Muscle of leg (tissue), 11 donors: ENCODE measurements around the gene TATDN3. TPM values are rescaled to one million over a fixed set of nuclear protein-coding genes. Genes with fewer than 3 reads are reported as not detected.
"Not testable (repeated sequence)": the region's sequence is repeated elsewhere in the genome, so short reads cannot be mapped to it uniquely, and the experiment has no call there.

Source experiments
- DNase-seq: peaks from one replicate; pipeline ENCODE4 v3.0.0; 2013
- H3K27ac ChIP-seq: one replicate; pipeline ENCODE4 v1.5.1; 2013; ENCODE audit warnings: mild to moderate bottlenecking, low read length, control low read depth
- H3K27me3 ChIP-seq: one replicate; pipeline ENCODE4 v1.6.1; 2013; ENCODE audit warnings: low read length; ENCODE audit not compliant: control insufficient read depth, insufficient read depth
- H3K36me3 ChIP-seq: one replicate; pipeline ENCODE4 v1.6.1; 2013; ENCODE audit warnings: low read length; ENCODE audit not compliant: control insufficient read depth, insufficient read depth
- H3K4me1 ChIP-seq: one replicate; pipeline ENCODE4 v1.6.1; 2013; ENCODE audit warnings: low read length; ENCODE audit not compliant: control insufficient read depth, insufficient read depth
- H3K4me3 ChIP-seq: one replicate; pipeline ENCODE4 v1.5.1; 2013; ENCODE audit warnings: low read length, control low read depth
- H3K9me3 ChIP-seq: replicated peaks from 2 replicates; pipeline ENCODE4 v1.6.1; 2013; ENCODE audit warnings: low read depth, low read length; ENCODE audit not compliant: control insufficient read depth
- WGBS: methylation state at CpG from one replicate; pipeline ENCODE4 v1.1.5; 2013; ENCODE audit warnings: missing lambda C conversion rate; ENCODE audit not compliant: insufficient coverage; 5-methylcytosine and 5-hydroxymethylcytosine counted together
- polyA plus RNA-seq, 8 donors: library from polyadenylated mRNA; unstranded; fragments of 120-200 nt; gene quantifications; one replicate each; pipeline versions ENCODE4 v1.2.1 to v1.2.3, GENCODE V29; 2013; ENCODE audit warnings: inconsistent platforms in 1 of 8, low replicate concordance in 1 of 8; ENCODE audit not compliant: insufficient read length in 8 of 8, insufficient read depth in 1 of 8
- total RNA-seq: library from RNA; stranded (reverse); fragments of 120-200 nt; gene quantifications from one replicate; pipeline ENCODE4 v1.2.4, GENCODE V29; 2013

TATDN3 gene
- total and polyA plus RNA-seq, 9 donors, result 8.6 to 11.9 (median 10.0) TPM

DNA sequence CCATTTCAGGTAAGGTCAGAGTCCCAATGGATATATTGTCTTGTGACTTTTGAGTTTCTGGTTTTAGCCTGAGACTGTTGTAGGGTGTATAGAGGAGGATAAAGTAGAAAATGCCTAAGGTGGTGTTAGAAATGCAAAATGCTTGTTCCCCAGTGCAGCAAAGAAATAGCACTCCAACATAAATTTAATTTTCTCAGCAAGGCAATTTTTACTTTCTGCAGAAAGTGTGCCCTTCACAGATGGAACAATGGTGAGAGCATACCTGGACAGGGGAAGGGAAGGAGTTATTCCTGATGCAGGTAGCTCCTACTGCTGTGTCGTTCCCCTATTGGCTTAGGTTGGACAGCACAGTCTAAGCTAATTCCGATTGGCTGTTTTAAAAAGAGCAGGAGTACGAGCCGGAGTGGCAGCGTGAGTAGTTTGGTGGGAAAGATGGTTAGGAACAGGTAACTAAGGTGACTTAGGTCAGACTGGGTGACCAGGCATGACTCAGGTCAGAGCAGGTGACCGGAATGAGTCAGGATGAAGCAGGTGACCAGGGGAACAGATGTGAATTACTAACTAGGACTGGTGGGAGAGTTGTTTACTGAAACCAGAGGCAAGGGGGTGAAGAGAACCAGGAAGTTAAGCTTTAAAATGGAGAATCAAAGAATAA is 34.2 kb downstream of the TATDN3 start:
- Histone ChIP-seq H3K4me3 (no peak overlapping the region), H3K36me3 (no peaks in the 10 kb centered on the region), H3K9me3 (peaks cover 8% of the 10 kb centered on the region), H3K27ac (no peak overlapping the region), H3K4me1 (no peaks in the 10 kb centered on the region), H3K27me3 (no peaks in the 10 kb centered on the region)
- no peak for DNase-seq
- 96% methylated on average over 6 of the region's 6 CpGs for WGBS

- Histone ChIP-seq H3K27ac (no peak overlapping the region), H3K4me3 (no peak overlapping the region), H3K36me3 (no peaks in the 10 kb centered on the region), H3K9me3 (peaks cover 8% of the 10 kb centered on the region), H3K27me3 (no peaks in the 10 kb centered on the region), H3K4me1 (no peaks in the 10 kb centered on the region)
- no peak for DNase-seq
- WGBS, result 100% methylated on average over 1 of the region's 4 CpGs
These were observed 35.6 kb downstream of the TATDN3 start for GRCh38 chr1:212827171-212827776.

DNA sequence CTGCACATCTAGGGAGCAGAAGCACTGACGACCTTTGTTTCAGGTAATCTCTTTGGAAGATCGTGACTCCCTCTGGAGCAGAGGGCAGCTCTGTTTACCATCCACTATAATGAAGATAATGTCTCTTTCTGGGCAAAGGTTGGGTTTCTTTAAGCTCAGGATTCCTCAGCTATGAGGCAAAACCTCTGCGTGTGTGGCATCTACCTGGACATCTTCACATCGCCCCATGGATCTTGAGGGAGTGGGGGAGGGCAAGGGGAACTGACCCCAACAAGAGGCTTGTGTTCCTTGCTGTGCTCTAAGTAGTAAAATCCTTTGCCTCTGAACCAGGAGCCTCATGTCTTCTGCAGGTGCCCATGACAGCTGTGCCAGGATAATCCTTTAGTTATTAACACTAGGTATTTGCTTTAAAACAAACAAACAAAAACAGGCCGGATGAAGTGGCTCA is 36.2 kb downstream of the TATDN3 start:
- Histone ChIP-seq H3K4me1 (no peaks in the 10 kb centered on the region), H3K9me3 (peaks cover 8% of the 10 kb centered on the region), H3K27me3 (no peaks in the 10 kb centered on the region), H3K4me3 (no peak overlapping the region), H3K36me3 (no peaks in the 10 kb centered on the region), H3K27ac (no peak overlapping the region)
- 90% methylated on average over 2 of the region's 5 CpGs for whole genome bisulfite sequencing
- no peak for DNase-seq

GRCh38 chr1:212828395-212828794 is 36.7 kb downstream of the TATDN3 start:
- Histone ChIP-seq H3K4me1 (no peaks in the 10 kb centered on the region), H3K36me3 (no peaks in the 10 kb centered on the region), H3K9me3 (peaks cover 8% of the 10 kb centered on the region), H3K27me3 (no peaks in the 10 kb centered on the region), H3K4me3 (no peak overlapping the region), H3K27ac (no peak overlapping the region)
- DNase-seq, result no peak
- WGBS, result no CpG with 5 or more reads among the region's 2 CpGs

- not testable (repeated sequence) for H3K27ac ChIP-seq, H3K9me3 ChIP-seq, H3K4me3 ChIP-seq, H3K36me3 ChIP-seq, DNase-seq, H3K4me1 ChIP-seq, H3K27me3 ChIP-seq
- WGBS, result 83% methylated on average over 5 of the region's 8 CpGs
These were observed 41.8 kb downstream of the TATDN3 start for GRCh38 chr1:212833211-212834207.

GRCh38 chr1:212838145-212838544 is 46.5 kb downstream of the TATDN3 start:
- WGBS, result no CpG with 5 or more reads among the region's 5 CpGs
- Histone ChIP-seq H3K4me3 (no peak overlapping the region), H3K4me1 (no peaks in the 10 kb centered on the region), H3K9me3 (no peaks in the 10 kb centered on the region), H3K27me3 (no peaks in the 10 kb centered on the region), H3K27ac (no peak overlapping the region), H3K36me3 (no peaks in the 10 kb centered on the region)
- DNase-seq, result no peak

- WGBS, result 100% methylated on average over 1 of the region's 3 CpGs
- not testable (repeated sequence) for H3K9me3 ChIP-seq, H3K4me3 ChIP-seq, H3K27ac ChIP-seq, H3K4me1 ChIP-seq, H3K36me3 ChIP-seq, DNase-seq, H3K27me3 ChIP-seq
These were observed 52.8 kb downstream of the TATDN3 start for GRCh38 chr1:212844521-212844920.

DNA sequence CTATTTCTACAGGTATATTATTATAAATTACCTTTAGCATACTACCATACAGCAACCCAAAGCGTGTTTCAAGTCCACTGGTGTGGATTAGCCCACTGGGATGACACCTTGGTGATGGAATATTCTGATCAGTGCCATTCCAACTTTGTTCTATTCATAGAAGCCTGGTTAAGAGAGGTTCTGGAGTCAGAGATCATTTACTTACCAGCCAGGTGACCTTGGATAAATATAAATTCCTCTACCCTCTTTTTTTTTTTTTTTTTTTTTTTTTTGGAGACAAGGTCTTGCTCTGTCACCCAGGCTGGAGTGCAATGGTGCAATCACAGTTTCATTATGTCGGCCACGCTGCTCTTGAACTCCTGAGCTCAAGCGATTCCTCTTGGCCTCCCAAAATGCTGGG is 55.9 kb downstream of the TATDN3 start, which contains the start of gene SPATA45:
SPATA45 (minus strand) TSS at position 101 of the 400 bp plus-strand sequence. CDS start 11,500 bp downstream, outside the sequence.
- Histone ChIP-seq H3K27ac (no peak within 1 kb of the TSS), H3K36me3 (no peaks in the 10 kb centered on the region), H3K4me1 (no peaks in the 10 kb centered on the region), H3K9me3 (no peaks in the 10 kb centered on the region), H3K4me3 (no peak within 1 kb of the TSS), H3K27me3 (no peaks in the 10 kb centered on the region)
- 94% methylated on average over 3 of the region's 4 CpGs for whole genome bisulfite sequencing
- no peak for DNase-seq

DNA sequence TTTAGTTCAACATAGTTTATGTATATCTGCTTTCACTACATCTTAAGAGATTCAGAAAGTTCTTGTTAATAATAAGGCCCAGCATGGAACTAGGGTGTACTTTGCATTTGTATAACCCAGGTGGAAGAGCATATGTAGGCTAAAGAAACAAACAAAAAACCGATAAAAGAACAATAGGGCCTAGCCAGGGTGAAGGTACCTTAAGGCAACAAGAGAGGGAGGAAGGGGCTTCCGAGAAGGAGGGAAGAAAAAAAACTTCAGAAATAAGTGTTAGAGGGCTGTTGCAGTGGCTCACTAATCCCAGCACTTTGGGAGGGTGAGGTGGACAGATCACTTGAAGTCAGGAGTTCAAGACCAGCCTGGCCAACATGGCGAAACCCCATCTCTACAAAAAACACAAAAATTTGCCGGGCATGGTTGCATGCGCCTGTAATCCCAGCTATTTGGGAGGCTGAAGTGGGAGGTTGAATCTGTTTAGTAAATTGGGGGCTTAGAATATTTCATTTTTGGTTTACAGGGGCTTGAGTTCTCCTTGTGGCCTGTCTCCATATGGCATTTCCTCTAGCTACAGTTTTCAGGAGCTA is 60.5 kb downstream of the TATDN3 start:
- H3K36me3 ChIP-seq, result no peaks in the 10 kb centered on the region
- H3K27ac ChIP-seq, result no peak overlapping the region
- H3K4me1 ChIP-seq, result peaks cover 3% of the 10 kb centered on the region
- H3K27me3 ChIP-seq, result no peaks in the 10 kb centered on the region
- 84% methylated on average over 2 of the region's 5 CpGs for WGBS
- no peaks in the 10 kb centered on the region for H3K9me3 ChIP-seq
- no peak overlapping the region for H3K4me3 ChIP-seq
- no peak for DNase-seq

- H3K4me1 ChIP-seq, result peaks cover 5% of the 10 kb centered on the region
- H3K9me3 ChIP-seq, result no peaks in the 10 kb centered on the region
- H3K4me3 ChIP-seq, result no peak overlapping the region
- no peak for DNase-seq
- H3K36me3 ChIP-seq, result no peaks in the 10 kb centered on the region
- H3K27me3 ChIP-seq, result no peaks in the 10 kb centered on the region
- 88% methylated on average over 1 of the region's 5 CpGs for WGBS
- no peak overlapping the region for H3K27ac ChIP-seq
These were observed 62.0 kb downstream of the TATDN3 start for GRCh38 chr1:212853658-212854057.
